Renal cortex interstitium (tissue), 11 donors: ENCODE measurements around the gene INTS11. TPM values are rescaled to one million over a fixed set of nuclear protein-coding genes. Genes with fewer than 3 reads are reported as not detected.

Experiments
- DNase-seq, 11 donors: peaks; one replicate each; pipeline ENCODE4 v3.0.0-alpha.2; 2013; ENCODE audit warnings: low read depth in 9 of 11, low spot score in 4 of 11; ENCODE audit errors: extremely low read depth in 1 of 11
- polyA plus RNA-seq, 3 donors: library from polyadenylated mRNA; unstranded; fragments of 120-200 nt; gene quantifications; one replicate each; pipeline ENCODE4 v1.2.1, GENCODE V29; 2013; ENCODE audit not compliant: insufficient read length in 3 of 3

The INTS11 gene
- polyA plus RNA-seq, 3 donors, result 107 to 159 (median 117) TPM

GRCh38 chr1:1262071-1262470 lies 62.4 kb downstream of the INTS11 start:
- DNase-seq, result no peak

Other genes with a start within 250 kb of the INTS11 start
- gene C1orf159, start 208.6 kb downstream of the INTS11 start, polyA plus RNA-seq, result 10 to 100 TPM in 2 of 3 donors, 1 to 10 TPM in 1; 6.4 to 20.1 (median 14.1) TPM
- under 1 TPM; 0.30 to 0.88 (median 0.50) TPM for gene TTLL10, start 150.8 kb downstream of the INTS11 start, polyA plus RNA-seq
- under 1 TPM; 0.20 to 0.80 (median 0.43) TPM for gene TNFRSF18, start 118.1 kb downstream of the INTS11 start, polyA plus RNA-seq
- 1 to 10 TPM; 1.1 to 3.0 (median 2.4) TPM for gene TNFRSF4, start 110.5 kb downstream of the INTS11 start, polyA plus RNA-seq
- gene SDF4, start 92.7 kb downstream of the INTS11 start, polyA plus RNA-seq, result 100 to 1,000 TPM; 106 to 141 (median 132) TPM
- 10 to 100 TPM; 20.9 to 22.5 (median 21.3) TPM for gene B3GALT6, start 92.4 kb downstream of the INTS11 start, polyA plus RNA-seq
- 10 to 100 TPM in 2 of 3 donors, 1 to 10 TPM in 1; 7.5 to 17.4 (median 12.2) TPM for gene C1QTNF12, start 77.9 kb downstream of the INTS11 start, polyA plus RNA-seq
- 10 to 100 TPM; 44.5 to 58.5 (median 53.4) TPM for gene UBE2J2, start 50.8 kb downstream of the INTS11 start, polyA plus RNA-seq
- gene SCNN1D, start 44.2 kb downstream of the INTS11 start, polyA plus RNA-seq, result 10 to 100 TPM in 1 of 3 donors, 1 to 10 TPM in 2; 3.9 to 10.5 (median 5.8) TPM
- gene ACAP3, start 16.7 kb downstream of the INTS11 start, polyA plus RNA-seq, result 10 to 100 TPM; 22.4 to 39.1 (median 38.3) TPM
- gene PUSL1, start 16.1 kb downstream of the INTS11 start, polyA plus RNA-seq, result 10 to 100 TPM in 2 of 3 donors, 1 to 10 TPM in 1; 4.5 to 10.4 (median 10.0) TPM
- 10 to 100 TPM; 10.0 to 18.0 (median 16.0) TPM for gene CPTP, start 142 bp upstream of the INTS11 start, polyA plus RNA-seq
- gene TAS1R3, start 6.6 kb upstream of the INTS11 start, polyA plus RNA-seq, result under 1 TPM; 0.31 to 0.52 (median 0.47) TPM
- gene DVL1, start 24.8 kb upstream of the INTS11 start, polyA plus RNA-seq, result 10 to 100 TPM; 23.6 to 45.9 (median 42.6) TPM
- 100 to 1,000 TPM; 145 to 202 (median 196) TPM for gene MXRA8, start 33.9 kb upstream of the INTS11 start, polyA plus RNA-seq
- gene AURKAIP1, start 50.5 kb upstream of the INTS11 start, polyA plus RNA-seq, result 10 to 100 TPM; 52.0 to 89.3 (median 86.3) TPM
- gene CCNL2, start 74.7 kb upstream of the INTS11 start, polyA plus RNA-seq, result 100 to 1,000 TPM; 241 to 386 (median 255) TPM
- 100 to 1,000 TPM; 115 to 120 (median 120) TPM for gene MRPL20, start 82.6 kb upstream of the INTS11 start, polyA plus RNA-seq
- 10 to 100 TPM in 2 of 3 donors, 1 to 10 TPM in 1; 8.3 to 14.7 (median 10.6) TPM for gene ANKRD65, start 96.6 kb upstream of the INTS11 start, polyA plus RNA-seq
- 10 to 100 TPM; 31.6 to 74.6 (median 62.4) TPM for gene VWA1, start 111.0 kb upstream of the INTS11 start, polyA plus RNA-seq
- 1 to 10 TPM; 2.2 to 5.5 (median 2.9) TPM for gene ATAD3C, start 125.0 kb upstream of the INTS11 start, polyA plus RNA-seq
- 10 to 100 TPM; 11.6 to 28.5 (median 15.1) TPM for gene ATAD3B, start 147.1 kb upstream of the INTS11 start, polyA plus RNA-seq
- 10 to 100 TPM; 15.4 to 29.0 (median 25.9) TPM for gene ATAD3A, start 187.5 kb upstream of the INTS11 start, polyA plus RNA-seq
- gene TMEM240, start 216.0 kb upstream of the INTS11 start, polyA plus RNA-seq, result 10 to 100 TPM in 1 of 3 donors, 1 to 10 TPM in 2; 4.0 to 12.1 (median 6.6) TPM